ACC112 (cell line): ENCODE results near the gene KLF13.
A peak's percentile ranks its signal among the peaks of the same experiment; 100 is the strongest.

Experiments
- H2AFZ ChIP-seq: fragments of 200-600 bp; sonication (generic); one replicate; pipeline ENCODE4 v1.6.0; 2017; ENCODE audit warnings: antibody characterized with exemption, low read length; ENCODE audit not compliant: unreplicated experiment
- H3K27ac ChIP-seq: fragments of 200-600 bp; sonication (generic); 2 replicates; pipeline ENCODE4 v1.5.1; 2014; ENCODE audit warnings: low read depth, mild to moderate bottlenecking, antibody characterized with exemption, low read length, moderate library complexity
- H3K27me3 ChIP-seq: fragments of 200-600 bp; sonication (generic); 2 replicates; pipeline ENCODE4 v1.6.1; 2014; ENCODE audit warnings: mild to moderate bottlenecking, antibody characterized with exemption, low read length, moderate library complexity, mixed read lengths; ENCODE audit not compliant: insufficient read depth
- H3K36me3 ChIP-seq: fragments of 200-600 bp; sonication (generic); 2 replicates; pipeline ENCODE4 v1.6.1; 2016; ENCODE audit warnings: mild to moderate bottlenecking, antibody characterized with exemption, low read length, moderate library complexity, mixed read lengths; ENCODE audit not compliant: insufficient read depth
- H3K4me1 ChIP-seq: fragments of 200-600 bp; sonication (generic); one replicate; pipeline ENCODE4 v1.6.1; 2016; ENCODE audit warnings: low read length, mixed read lengths; ENCODE audit not compliant: insufficient read depth, unreplicated experiment, control insufficient read depth
- H3K4me3 ChIP-seq: fragments of 200-600 bp; sonication (generic); 2 replicates; pipeline ENCODE4 v1.5.1; 2014; ENCODE audit warnings: mild to moderate bottlenecking, low read depth, low read length
- H3K79me2 ChIP-seq: fragments of 200-600 bp; sonication (generic); one replicate; pipeline ENCODE4 v1.6.0; 2016; ENCODE audit warnings: low read length; ENCODE audit not compliant: control insufficient read depth, unreplicated experiment, insufficient read depth

The KLF13 gene

GRCh38 chr15:31360158-31360561, 33.5 kb downstream of the KLF13 start:
- H3K79me2 ChIP-seq, result peaks cover 87% of the 10 kb centered on the region

GRCh38 chr15:31360843-31361763, 34.5 kb downstream of the KLF13 start:
- no peaks in the 10 kb centered on the region for H3K27me3 ChIP-seq

More at GRCh38 chr15:31360158-31360561, 33.5 kb downstream of the KLF13 start:
- no peaks in the 10 kb centered on the region for H3K36me3 ChIP-seq
- peaks cover 31% of the 10 kb centered on the region for H3K4me1 ChIP-seq
- H3K27me3 ChIP-seq, result no peaks in the 10 kb centered on the region
- no peak overlapping the region for H2AFZ ChIP-seq
- no peak overlapping the region for H3K27ac ChIP-seq
- no peak overlapping the region for H3K4me3 ChIP-seq

GRCh38 chr15:31361764-31362515, 35.3 kb downstream of the KLF13 start:
- no peaks in the 10 kb centered on the region for H3K36me3 ChIP-seq
- peaks cover 79% of the 10 kb centered on the region for H3K79me2 ChIP-seq
- no peak overlapping the region for H3K27ac ChIP-seq
- no peak overlapping the region for H2AFZ ChIP-seq
- H3K4me3 ChIP-seq, result no peak overlapping the region
- no peaks in the 10 kb centered on the region for H3K27me3 ChIP-seq
- H3K4me1 ChIP-seq, result peaks cover 47% of the 10 kb centered on the region

More at GRCh38 chr15:31360843-31361763, 34.5 kb downstream of the KLF13 start:
- no peak overlapping the region for H3K4me3 ChIP-seq
- peaks cover 83% of the 10 kb centered on the region for H3K79me2 ChIP-seq
- H3K36me3 ChIP-seq, result no peaks in the 10 kb centered on the region
- H3K27ac ChIP-seq, result no peak overlapping the region
- peaks cover 38% of the 10 kb centered on the region for H3K4me1 ChIP-seq
- H2AFZ ChIP-seq, result no peak overlapping the region

GRCh38 chr15:31362886-31363285, 36.3 kb downstream of the KLF13 start:
- Histone ChIP-seq H3K4me1 (peaks cover 48% of the 10 kb centered on the region), H2AFZ (no peak overlapping the region), H3K4me3 (no peak overlapping the region), H3K27me3 (no peaks in the 10 kb centered on the region), H3K79me2 (peaks cover 75% of the 10 kb centered on the region), H3K36me3 (no peaks in the 10 kb centered on the region), H3K27ac (no peak overlapping the region)

- peak overlapping the region; percentile 29; the same call in 1 of the 2 replicates for H3K27ac ChIP-seq
These were observed 37.8 kb downstream of the KLF13 start for GRCh38 chr15:31364301-31365031.

GRCh38 chr15:31365032-31365654, 38.5 kb downstream of the KLF13 start:
- Histone ChIP-seq H3K36me3 (peaks cover 13% of the 10 kb centered on the region; the same call in 1 of the 2 replicates), H3K4me1 (peaks cover 42% of the 10 kb centered on the region), H3K4me3 (no peak overlapping the region), H3K79me2 (peaks cover 74% of the 10 kb centered on the region), H2AFZ (no peak overlapping the region), H3K27ac (peak overlapping the region; percentile 71; the same call in 1 of the 2 replicates), H3K27me3 (no peaks in the 10 kb centered on the region)

More at GRCh38 chr15:31364301-31365031, 37.8 kb downstream of the KLF13 start:
- Histone ChIP-seq H2AFZ (no peak overlapping the region), H3K36me3 (peaks cover 11% of the 10 kb centered on the region; the same call in 1 of the 2 replicates), H3K4me1 (peaks cover 42% of the 10 kb centered on the region), H3K27me3 (no peaks in the 10 kb centered on the region), H3K4me3 (no peak overlapping the region), H3K79me2 (peaks cover 75% of the 10 kb centered on the region)

GRCh38 chr15:31365655-31366127, 39.1 kb downstream of the KLF13 start:
- Histone ChIP-seq H3K4me1 (peaks cover 48% of the 10 kb centered on the region), H2AFZ (no peak overlapping the region)

GRCh38 chr15:31366169-31366734, 39.6 kb downstream of the KLF13 start:
- H3K36me3 ChIP-seq, result peaks cover 13% of the 10 kb centered on the region; the same call in 1 of the 2 replicates
- H3K27me3 ChIP-seq, result no peaks in the 10 kb centered on the region
- no peak overlapping the region for H2AFZ ChIP-seq
- H3K4me1 ChIP-seq, result peaks cover 47% of the 10 kb centered on the region
- H3K79me2 ChIP-seq, result peaks cover 69% of the 10 kb centered on the region
- peak overlapping the region; percentile 64 for H3K4me3 ChIP-seq
- H3K27ac ChIP-seq, result peak overlapping the region; percentile 15; the same call in 1 of the 2 replicates

More at GRCh38 chr15:31365655-31366127, 39.1 kb downstream of the KLF13 start:
- H3K27me3 ChIP-seq, result no peaks in the 10 kb centered on the region
- H3K4me3 ChIP-seq, result peak overlapping the region; percentile 64
- peaks cover 13% of the 10 kb centered on the region; the same call in 1 of the 2 replicates for H3K36me3 ChIP-seq
- H3K27ac ChIP-seq, result peak overlapping the region; percentile 71
- H3K79me2 ChIP-seq, result peaks cover 70% of the 10 kb centered on the region

- Histone ChIP-seq H3K36me3 (peaks cover 13% of the 10 kb centered on the region; the same call in 1 of the 2 replicates), H3K4me3 (no peak overlapping the region), H2AFZ (no peak overlapping the region), H3K79me2 (peaks cover 72% of the 10 kb centered on the region), H3K4me1 (peaks cover 39% of the 10 kb centered on the region), H3K27ac (no peak overlapping the region), H3K27me3 (no peaks in the 10 kb centered on the region)
These were observed 40.5 kb downstream of the KLF13 start for GRCh38 chr15:31367021-31367729.
